Lower lobe of right lung (tissue), 2 donors: ENCODE data around the gene PNPLA5. TPM values are rescaled to one million over a fixed set of nuclear protein-coding genes. Genes with fewer than 3 reads are reported as not detected.
"Not testable (repeated sequence)": the region's sequence is repeated elsewhere in the genome, so short reads cannot be mapped to it uniquely, and the experiment has no call there.

Experiments used
- ATAC-seq, 2 donors: fragments of 200-7000 bp; cut with Tn5 transposase; one replicate each; pipeline ENCODE4 v1.9.1; 2020 to 2022; ENCODE audit warnings: mild to moderate bottlenecking in 2 of 2, moderate library complexity in 2 of 2
- DNase-seq: peaks from one replicate; pipeline ENCODE4 v3.0.0-alpha.2; 2020
- H3K27ac ChIP-seq: fragments of 200-600 bp; one replicate; pipeline ENCODE4 v1.8.0; 2022
- H3K27me3 ChIP-seq: fragments of 200-600 bp; one replicate; pipeline ENCODE4 v1.8.0; 2022; ENCODE audit warnings: low read depth
- H3K36me3 ChIP-seq: fragments of 200-600 bp; one replicate; pipeline ENCODE4 v1.8.0; 2022; ENCODE audit warnings: mild to moderate bottlenecking
- H3K4me1 ChIP-seq: fragments of 200-600 bp; one replicate; pipeline ENCODE4 v1.8.0; 2022
- H3K4me3 ChIP-seq: fragments of 200-600 bp; one replicate; pipeline ENCODE4 v1.8.0; 2022; ENCODE audit warnings: mild to moderate bottlenecking
- H3K9me3 ChIP-seq: fragments of 200-600 bp; one replicate; pipeline ENCODE4 v1.8.0; 2022
- intact Hi-C: fragments of 100-400 bp; cut with DNase I; formaldehyde crosslinking; loops from one replicate; pipeline ENCODE4 v1.11.0; 2022
- total RNA-seq: library from RNA; stranded (reverse); fragmentation: NEBNext Ultra II Directional; extraction: Animal tissue kit (Norgen Biotek cat#: 25700); gene quantifications from one replicate; pipeline ENCODE4 v1.2.1, GENCODE V29; 2021
- TF ChIP-seq, protein P1 (sequence below): fragments of 200-600 bp; IDR thresholded peaks from one replicate; pipeline ENCODE4 v1.8.0; 2022; ENCODE audit warnings: antibody characterized with exemption, mild to moderate bottlenecking
- donor health status: DM: no; HTN: yes; CAD: no; lungs with severe emphysema.

The PNPLA5 gene
- total RNA-seq, 1 donor from 2014 or later: not detected

DNA sequence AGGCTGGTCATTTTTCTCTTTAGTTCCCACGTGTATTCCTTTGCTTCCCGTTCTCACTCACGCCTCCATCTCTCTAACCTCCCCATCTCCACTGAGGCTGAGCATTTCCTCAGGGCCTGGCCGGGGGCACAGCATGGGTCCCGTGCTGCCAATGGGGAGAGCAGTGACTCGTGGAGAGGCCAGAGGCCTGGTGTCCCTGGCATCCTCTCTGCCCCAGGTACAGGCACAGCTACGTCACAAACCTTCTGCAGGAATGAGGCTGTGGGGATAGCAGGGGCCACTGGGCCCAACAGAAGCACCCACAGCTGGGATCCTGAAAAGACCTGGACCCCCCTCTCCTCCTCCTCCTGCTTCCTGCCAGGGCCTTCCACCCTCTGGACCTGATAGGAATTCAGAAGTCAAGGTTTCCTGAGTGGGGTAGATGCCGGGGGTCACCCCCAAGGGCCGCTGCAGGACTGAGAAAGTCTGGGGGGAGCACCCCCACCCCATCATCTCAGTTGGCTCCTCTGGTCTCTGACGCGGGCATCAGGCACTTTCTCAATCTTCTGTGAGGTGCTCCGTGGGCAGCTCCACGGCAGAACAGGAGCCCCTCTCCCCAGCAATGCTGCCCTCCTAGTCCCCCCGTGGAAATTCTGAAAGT is 11.8 kb downstream of the PNPLA5 start:
- no peaks in the 10 kb centered on the region for H3K36me3 ChIP-seq
- H3K9me3 ChIP-seq: no peaks in the 10 kb centered on the region
- ATAC-seq (no peak), DNase-seq (no peak)
- intact Hi-C loops: no loop called here
- TF ChIP-seq, protein P1, sequence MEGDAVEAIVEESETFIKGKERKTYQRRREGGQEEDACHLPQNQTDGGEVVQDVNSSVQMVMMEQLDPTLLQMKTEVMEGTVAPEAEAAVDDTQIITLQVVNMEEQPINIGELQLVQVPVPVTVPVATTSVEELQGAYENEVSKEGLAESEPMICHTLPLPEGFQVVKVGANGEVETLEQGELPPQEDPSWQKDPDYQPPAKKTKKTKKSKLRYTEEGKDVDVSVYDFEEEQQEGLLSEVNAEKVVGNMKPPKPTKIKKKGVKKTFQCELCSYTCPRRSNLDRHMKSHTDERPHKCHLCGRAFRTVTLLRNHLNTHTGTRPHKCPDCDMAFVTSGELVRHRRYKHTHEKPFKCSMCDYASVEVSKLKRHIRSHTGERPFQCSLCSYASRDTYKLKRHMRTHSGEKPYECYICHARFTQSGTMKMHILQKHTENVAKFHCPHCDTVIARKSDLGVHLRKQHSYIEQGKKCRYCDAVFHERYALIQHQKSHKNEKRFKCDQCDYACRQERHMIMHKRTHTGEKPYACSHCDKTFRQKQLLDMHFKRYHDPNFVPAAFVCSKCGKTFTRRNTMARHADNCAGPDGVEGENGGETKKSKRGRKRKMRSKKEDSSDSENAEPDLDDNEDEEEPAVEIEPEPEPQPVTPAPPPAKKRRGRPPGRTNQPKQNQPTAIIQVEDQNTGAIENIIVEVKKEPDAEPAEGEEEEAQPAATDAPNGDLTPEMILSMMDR: no peak
- H3K27me3 ChIP-seq: peaks cover 14% of the 10 kb centered on the region
- no peak overlapping the region for H3K4me3 ChIP-seq
- no peaks in the 10 kb centered on the region for H3K4me1 ChIP-seq
- no peak overlapping the region for H3K27ac ChIP-seq

DNA sequence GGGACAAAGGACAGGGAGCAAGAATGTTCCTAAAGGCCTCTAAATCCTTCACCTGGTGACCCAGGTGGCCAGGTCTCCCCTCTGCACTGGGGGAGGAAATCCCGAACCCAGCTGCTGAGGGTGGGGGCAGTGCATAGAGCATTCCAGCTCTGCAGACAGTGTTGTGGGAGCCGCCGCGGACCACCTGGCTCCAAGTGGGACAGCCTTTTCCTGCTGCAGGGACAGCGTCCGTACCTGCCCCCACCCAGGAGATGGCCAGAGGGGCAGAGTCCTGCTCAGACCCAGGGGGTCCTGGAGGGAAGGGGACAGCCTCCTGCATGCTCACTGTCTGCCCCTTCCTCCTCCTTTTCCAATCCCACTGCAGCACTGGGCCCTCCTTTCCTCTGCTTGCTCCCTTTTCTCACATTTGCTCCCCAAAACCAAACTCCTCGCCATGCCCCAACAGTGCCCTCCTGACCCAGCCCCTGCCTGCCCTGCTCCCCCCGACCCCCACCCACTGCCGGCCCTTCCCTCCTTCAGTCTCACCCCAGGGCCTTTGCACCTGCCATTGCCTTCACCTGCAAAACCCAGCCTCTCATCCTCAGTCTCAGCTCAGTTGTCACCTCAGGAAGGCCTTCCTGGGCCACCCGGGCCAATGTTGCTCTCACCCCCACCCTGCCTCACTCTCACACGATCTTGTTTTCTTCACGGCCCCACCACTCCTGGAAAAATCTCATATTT is 12.8 kb downstream of the PNPLA5 start:
- H3K4me3 ChIP-seq: no peak overlapping the region
- no peaks in the 10 kb centered on the region for H3K9me3 ChIP-seq
- H3K4me1 ChIP-seq: no peaks in the 10 kb centered on the region
- no peaks in the 10 kb centered on the region for H3K36me3 ChIP-seq
- DNase-seq (no peak), ATAC-seq (no peak)
- TF ChIP-seq, protein P1: no peak
- H3K27ac ChIP-seq: no peak overlapping the region
- intact Hi-C loops: no loop called here
- peaks cover 19% of the 10 kb centered on the region for H3K27me3 ChIP-seq

DNA sequence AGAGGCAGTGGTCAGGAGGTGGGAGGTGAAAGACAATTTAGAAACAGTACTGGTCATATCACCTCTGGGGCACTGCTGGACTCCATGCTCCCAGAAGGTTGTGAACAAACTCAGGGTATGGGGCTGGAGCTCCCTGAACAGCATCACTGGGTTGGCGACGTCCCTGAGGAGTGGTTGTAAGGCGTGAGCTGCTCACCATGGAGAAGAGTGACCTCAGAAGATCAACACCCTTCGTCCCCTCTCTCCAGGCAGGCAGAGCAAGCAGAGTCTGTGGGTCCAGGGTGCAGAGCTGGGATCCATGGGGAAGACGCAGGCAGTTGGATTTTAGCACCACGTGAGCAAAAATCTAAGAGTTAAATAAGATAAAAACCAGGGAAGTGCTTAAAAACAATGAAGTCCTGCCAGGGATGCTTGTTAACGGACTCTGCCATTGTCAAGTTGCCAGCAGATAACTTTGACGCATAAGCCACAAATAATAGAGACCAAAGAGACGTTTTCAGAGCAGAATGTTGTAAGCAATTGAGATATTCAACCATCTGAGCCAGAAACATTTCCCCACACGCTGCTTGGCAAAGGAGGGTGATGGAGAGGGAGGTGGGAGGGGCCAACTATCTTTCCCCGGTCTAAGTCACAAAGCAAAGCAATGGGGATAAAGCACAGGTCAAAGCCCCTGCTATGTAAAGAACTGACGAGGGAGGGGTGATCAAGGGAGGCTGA is 13.6 kb downstream of the PNPLA5 start:
- Histone ChIP-seq H3K4me1 (no peaks in the 10 kb centered on the region), H3K9me3 (no peaks in the 10 kb centered on the region), H3K27me3 (peaks cover 19% of the 10 kb centered on the region), H3K27ac (no peak overlapping the region), H3K36me3 (no peaks in the 10 kb centered on the region), H3K4me3 (no peak overlapping the region)
- ATAC-seq (no peak), DNase-seq (no peak)
- intact Hi-C loops: no loop called here
- TF ChIP-seq, protein P1: no peak

DNA sequence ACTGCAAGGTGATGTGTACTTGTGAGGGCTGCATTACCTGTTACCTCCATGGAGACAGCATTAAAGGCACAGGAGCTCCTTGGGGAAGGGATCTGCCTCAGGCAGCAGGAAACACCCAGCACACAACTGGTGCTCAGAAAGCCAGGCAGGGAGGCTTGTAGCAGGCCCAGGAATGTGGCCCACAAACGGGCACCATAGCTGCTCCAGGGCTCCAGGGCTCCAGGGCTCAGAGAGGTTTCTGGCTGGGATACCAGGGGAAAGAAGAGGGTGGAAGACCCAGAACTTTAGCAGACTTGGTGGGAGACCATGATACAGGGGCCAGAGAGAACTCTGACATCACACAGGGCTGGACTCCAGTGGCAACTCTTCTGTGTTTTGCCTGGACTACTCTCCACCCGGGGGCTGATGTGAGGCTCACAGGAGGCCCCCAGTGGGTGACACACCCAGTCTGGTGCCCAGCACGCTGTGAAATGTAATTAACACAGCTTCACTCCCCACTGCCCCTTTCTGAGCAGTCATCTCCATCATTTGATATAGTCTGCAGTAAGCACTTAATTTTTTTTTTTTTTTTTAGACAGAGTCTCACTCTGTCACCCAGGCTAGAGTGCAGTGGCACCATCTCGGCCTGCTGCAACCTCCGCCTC is 14.8 kb downstream of the PNPLA5 start:
- no peak overlapping the region for H3K4me3 ChIP-seq
- intact Hi-C loops: no loop called here
- H3K36me3 ChIP-seq: no peaks in the 10 kb centered on the region
- no peaks in the 10 kb centered on the region for H3K4me1 ChIP-seq
- no peak overlapping the region for H3K27ac ChIP-seq
- DNase-seq (no peak), ATAC-seq (no peak)
- peaks cover 15% of the 10 kb centered on the region for H3K27me3 ChIP-seq
- TF ChIP-seq, protein P1: no peak
- no peaks in the 10 kb centered on the region for H3K9me3 ChIP-seq

DNA sequence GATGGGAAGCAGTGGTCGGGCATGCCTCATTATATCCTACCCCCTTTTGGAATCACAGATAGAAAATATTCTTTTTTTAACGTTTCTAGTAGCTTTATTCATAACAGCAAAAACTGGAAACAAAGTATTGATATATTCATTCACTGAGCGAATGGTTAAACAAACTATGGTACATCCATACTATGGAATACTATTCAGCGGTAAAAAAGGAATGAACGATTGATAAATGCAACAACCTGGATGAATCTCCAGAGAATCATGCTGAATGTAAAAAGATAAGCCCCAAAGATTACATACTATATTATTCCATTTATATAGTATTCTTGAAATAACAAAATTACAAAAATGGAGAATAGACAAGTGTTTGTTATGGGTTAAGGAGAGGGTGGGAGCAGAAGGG is 22.0 kb downstream of the PNPLA5 start:
- ATAC-seq (no peak), DNase-seq (no peak)
- H3K4me3 ChIP-seq: no peak overlapping the region
- H3K36me3 ChIP-seq: no peaks in the 10 kb centered on the region
- no peak overlapping the region for H3K27ac ChIP-seq
- H3K4me1 ChIP-seq: no peaks in the 10 kb centered on the region
- H3K9me3 ChIP-seq: no peaks in the 10 kb centered on the region
- TF ChIP-seq, protein P1: no peak
- peaks cover 17% of the 10 kb centered on the region for H3K27me3 ChIP-seq
- intact Hi-C loops: no loop called here

DNA sequence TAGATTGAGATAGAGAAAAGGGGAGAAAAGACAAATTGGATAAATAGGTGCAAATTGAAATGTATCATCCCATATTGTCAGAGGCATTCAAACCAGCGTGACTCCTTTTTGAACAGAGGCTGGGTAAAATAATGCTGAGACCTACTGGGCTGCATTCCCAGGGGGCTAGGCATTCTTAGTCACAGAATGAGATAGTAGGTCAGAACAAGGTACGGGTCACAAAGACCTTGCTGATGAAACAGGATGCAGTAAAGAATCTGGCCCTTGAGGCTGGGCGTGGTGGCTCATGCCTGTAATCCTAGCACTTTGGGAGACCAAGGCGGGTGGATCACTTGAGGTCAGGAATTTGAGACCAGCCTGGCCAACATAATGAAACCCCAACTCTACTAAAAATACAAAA is 22.8 kb downstream of the PNPLA5 start:
- H3K4me1 ChIP-seq, H3K36me3 ChIP-seq, intact Hi-C loops, DNase-seq, ATAC-seq, H3K27ac ChIP-seq, H3K9me3 ChIP-seq, H3K4me3 ChIP-seq: not testable (repeated sequence)
- H3K27me3 ChIP-seq: peaks cover 20% of the 10 kb centered on the region
